SH-SY5Y (cell line): ENCODE data around the gene SERPINA12.

Experiments
- GATA2 ChIP-seq: IDR thresholded peaks from 2 replicates; pipeline ENCODE4 v1.6.1; 2011; ENCODE audit warnings: mild to moderate bottlenecking, low read depth, low read length
- GATA3 ChIP-seq: IDR thresholded peaks from 2 replicates; pipeline ENCODE4 v1.6.1; 2011; ENCODE audit warnings: low read depth, mild to moderate bottlenecking, low read length, moderate library complexity

GRCh38 chr14:94455928-94456327 is 53.3 kb downstream of the SERPINA12 start:
- TF ChIP-seq GATA2 (no peak), GATA3 (no peak)
